Caco-2 (cell line): ENCODE results near the gene CCDC50. TPM values are rescaled to one million over a fixed set of nuclear protein-coding genes. Genes with fewer than 3 reads are reported as not detected.

Experiments
- BruUV-seq: library from RNA; stranded (reverse); fragments of 400-500 nt; replicated peaks from 2 replicates; lab custom pipeline; 2021; lab: Mats Ljungman, UMichigan
- CTCF ChIA-PET: fragments of 300-600 bp; sonication (Branson Sonifier 250); formaldehyde crosslinking; loops from one replicate; lab custom pipeline; 2022; ENCODE audit warnings: antibody characterized with exemption; lab: Charles Lee
- POLR2A ChIA-PET: fragments of 300-600 bp; sonication (Branson Sonifier 250); formaldehyde crosslinking; loops from one replicate; lab custom pipeline; 2022; ENCODE audit warnings: antibody characterized with exemption; lab: Charles Lee
- DNase-seq, 2 experiments: peaks; one replicate each; pipeline versions ENCODE4 v3.0.0 to v3.0.0-alpha.2; 2020 to 2022
- H3K27me3 ChIP-seq: replicated peaks from 2 replicates; pipeline ENCODE4 v1.6.0; 2011; ENCODE audit warnings: low read length; ENCODE audit not compliant: control insufficient read depth, insufficient read depth
- H3K36me3 ChIP-seq: 2 replicates; pipeline ENCODE4 v1.5.1; 2011; ENCODE audit warnings: low read length; ENCODE audit not compliant: control insufficient read depth, insufficient read depth
- H3K4me1 ChIP-seq: fragments of 250-450 bp; sonication (Bioruptor Pico); 2 replicates; pipeline ENCODE4 v1.5.1; 2020; ENCODE audit warnings: mild to moderate bottlenecking
- H3K4me3 ChIP-seq: 2 replicates; pipeline ENCODE4 v1.5.1; 2011; ENCODE audit warnings: low read depth, mild to moderate bottlenecking, control low read depth, low read length
- H3K9me3 ChIP-seq: fragments of 250-450 bp; sonication (Bioruptor Pico); 2 replicates; pipeline ENCODE4 v1.5.1; 2020; ENCODE audit warnings: mild to moderate bottlenecking, moderate library complexity
- H3K27ac Mint-ChIP-seq: one replicate; pipeline ENCODE4 v1.8.0; 2022; ENCODE audit warnings: mixed read lengths; ENCODE audit not compliant: unreplicated experiment
- H3K27me3 Mint-ChIP-seq: one replicate; pipeline ENCODE4 v1.8.0; 2022; ENCODE audit warnings: mixed read lengths; ENCODE audit not compliant: insufficient read depth, unreplicated experiment
- H3K36me3 Mint-ChIP-seq: one replicate; pipeline ENCODE4 v1.8.0; 2022; ENCODE audit warnings: mild to moderate bottlenecking, mixed read lengths; ENCODE audit not compliant: insufficient read depth, unreplicated experiment
- H3K4me1 Mint-ChIP-seq: one replicate; pipeline ENCODE4 v1.8.0; 2022; ENCODE audit warnings: low read depth, mixed read lengths; ENCODE audit not compliant: unreplicated experiment
- H3K4me3 Mint-ChIP-seq: one replicate; pipeline ENCODE4 v1.8.0; 2022; ENCODE audit warnings: mild to moderate bottlenecking, moderate library complexity, mixed read lengths; ENCODE audit not compliant: unreplicated experiment
- H3K9me3 Mint-ChIP-seq: one replicate; pipeline ENCODE4 v1.8.0; 2022; ENCODE audit warnings: mixed read lengths; ENCODE audit not compliant: unreplicated experiment
- CTCF ChIP-seq, 2 experiments: fragments of 200-600 bp in 1 of 2; IDR thresholded peaks; 1 replicate in 1 of 2; 2 replicates in 1 of 2; pipeline versions ENCODE4 v1.5.1 to v1.8.0; 2011 to 2022; ENCODE audit warnings: antibody characterized with exemption in 1 of 2, control low read depth in 1 of 2, inconsistent platforms in 1 of 2, low read depth in 1 of 2, low read length in 1 of 2, mild to moderate bottlenecking in 1 of 2, moderate library complexity in 1 of 2; ENCODE audit not compliant: insufficient read depth in 1 of 2, severe bottlenecking in 1 of 2, unreplicated experiment in 1 of 2
- intact Hi-C: fragments of 100-400 bp; cut with micrococcal nuclease; formaldehyde crosslinking; loops from one replicate; pipeline ENCODE4 v1.10.0; 2022; ENCODE audit not compliant: unreplicated experiment
- total RNA-seq: library from RNA; stranded (reverse); gene quantifications from 2 replicates; pipeline ENCODE4 v1.2.3, GENCODE V29; 2022

The CCDC50 gene
- total RNA-seq, 1 experiment from 2014 or later: 53.1 TPM

GRCh38 chr3:191345334-191345733 lies 16.1 kb downstream of the CCDC50 start:
- Mint-ChIP-seq H3K4me3 (no peak overlapping the region), H3K27me3 (no peaks in the 10 kb centered on the region), H3K9me3 (no peaks in the 10 kb centered on the region), H3K27ac (no peak overlapping the region), H3K36me3 (no peaks in the 10 kb centered on the region), H3K4me1 (peaks cover 10% of the 10 kb centered on the region)
- no peaks in the 10 kb centered on the region for H3K36me3 ChIP-seq
- intact Hi-C loops: no loop called here
- no peak for TF ChIP-seq CTCF (IDR thresholded peaks at IDR 0.05; ENCODE audit: insufficient read depth in 1 of 2, low read depth in 1 of 2, low read length in 1 of 2, severe bottlenecking in 1 of 2, unreplicated experiment in 1 of 2)
- CTCF ChIA-PET: no interaction called here
- DNase-seq: no peak
- H3K4me3 ChIP-seq: no peak overlapping the region
- H3K9me3 ChIP-seq: no peaks in the 10 kb centered on the region
- H3K4me1 ChIP-seq: peaks cover 10% of the 10 kb centered on the region
- BruUV-seq: no TSS peak
- POLR2A ChIA-PET: no interaction called here
- H3K27me3 ChIP-seq: no peaks in the 10 kb centered on the region

- DNase-seq: no peak
- H3K27ac Mint-ChIP-seq: no peak overlapping the region
- no peaks in the 10 kb centered on the region for H3K9me3 ChIP-seq
- no peak overlapping the region for H3K4me3 ChIP-seq
- H3K4me1 Mint-ChIP-seq: peaks cover 10% of the 10 kb centered on the region
- no peaks in the 10 kb centered on the region for H3K36me3 Mint-ChIP-seq
- ChIA-PET CTCF (no interaction called here), POLR2A (no interaction called here)
- TF ChIP-seq CTCF (IDR thresholded peaks at IDR 0.05; ENCODE audit: insufficient read depth in 1 of 2, low read depth in 1 of 2, low read length in 1 of 2, severe bottlenecking in 1 of 2, unreplicated experiment in 1 of 2): no peak
- intact Hi-C loops: no loop called here
- peaks cover 10% of the 10 kb centered on the region for H3K4me1 ChIP-seq
- H3K4me3 Mint-ChIP-seq: no peak overlapping the region
- no peaks in the 10 kb centered on the region for H3K27me3 ChIP-seq
- H3K9me3 Mint-ChIP-seq: no peaks in the 10 kb centered on the region
- H3K27me3 Mint-ChIP-seq: no peaks in the 10 kb centered on the region
- H3K36me3 ChIP-seq: no peaks in the 10 kb centered on the region
- no TSS peak for BruUV-seq
These were observed 18.0 kb downstream of the CCDC50 start for GRCh38 chr3:191347228-191347627.

- Mint-ChIP-seq H3K27me3 (no peaks in the 10 kb centered on the region), H3K36me3 (no peaks in the 10 kb centered on the region), H3K4me3 (no peak overlapping the region), H3K9me3 (no peaks in the 10 kb centered on the region), H3K27ac (no peak overlapping the region), H3K4me1 (peaks cover 10% of the 10 kb centered on the region)
- intact Hi-C loops: no loop called here
- Histone ChIP-seq H3K9me3 (no peaks in the 10 kb centered on the region), H3K27me3 (no peaks in the 10 kb centered on the region), H3K4me1 (peaks cover 10% of the 10 kb centered on the region), H3K36me3 (no peaks in the 10 kb centered on the region), H3K4me3 (no peak overlapping the region)
- no peak for TF ChIP-seq CTCF (IDR thresholded peaks at IDR 0.05; ENCODE audit: insufficient read depth in 1 of 2, low read depth in 1 of 2, low read length in 1 of 2, severe bottlenecking in 1 of 2, unreplicated experiment in 1 of 2)
- BruUV-seq: no TSS peak
- ChIA-PET CTCF (no interaction called here), POLR2A (interaction anchor here (0.6 kb wide), 1 partner anchor 18 kb away, joined by 3 read pairs; the partner anchor contains the start of gene UTS2B)
- no peak for DNase-seq
These were observed 18.9 kb downstream of the CCDC50 start for GRCh38 chr3:191348098-191348497.
